Measurements from ENCODE around the gene EXOC1L.

GRCh38 chr4:55854129-55854528 is 34.5 kb downstream of the EXOC1L start:
- no peak for TF ChIP-seq GATA3 (IDR thresholded peaks at IDR 0.05; ENCODE audit: low read depth, low read length)
- no peak for TF ChIP-seq GATA2 (IDR thresholded peaks at IDR 0.05; ENCODE audit: low read depth, low read length)
